H1 (cell line): Measurements from ENCODE around the gene AFG1L. TPM values are rescaled to one million over a fixed set of nuclear protein-coding genes. Genes with fewer than 3 reads are reported as not detected.

Experiments
- CHD7 ChIP-seq: fragments of 300-600 bp; sonication (generic); IDR thresholded peaks from 2 replicates; pipeline ENCODE4 v1.7.1; 2012; ENCODE audit warnings: low read length, moderate library complexity, mild to moderate bottlenecking, inconsistent platforms; ENCODE audit not compliant: insufficient replicate concordance
- CREB1 ChIP-seq: IDR thresholded peaks from 2 replicates; pipeline ENCODE4 v1.6.1; 2012; ENCODE audit warnings: inconsistent platforms
- GTF2F1 ChIP-seq: IDR thresholded peaks from 2 replicates; pipeline ENCODE4 v1.6.1; 2012; ENCODE audit warnings: low read depth, low read length, improper control_type of control experiment, borderline replicate concordance
- POLR2AphosphoS5 ChIP-seq: IDR thresholded peaks from 2 replicates; pipeline ENCODE4 v1.6.1; 2011; ENCODE audit warnings: low read depth, low read length
- TAF7 ChIP-seq: optimal IDR thresholded peaks from 2 replicates; pipeline ENCODE3; 2011; ENCODE audit warnings: low read depth, mild to moderate bottlenecking, inconsistent platforms, low read length, moderate library complexity, borderline replicate concordance
- polyA plus RNA-seq, 7 experiments: library from polyadenylated mRNA; depleted of rRNA in 3 of 7; stranded (reverse) in 5 of 7; unstranded in 2 of 7; fragments of >200 nt in 5 of 7; fragments of 200-250 nt in 2 of 7; gene quantifications; 1 replicate in 5 of 7; 2 replicates in 1 of 7; 4 replicates in 1 of 7; pipeline versions ENCODE4 v1.2.1 to v1.2.3, GENCODE V29; 2011 to 2013; ENCODE audit warnings: missing spikeins in 2 of 7, mixed read lengths in 2 of 7
- total RNA-seq: library from RNA; stranded (reverse); fragmentation: NEBNext Ultra II Directional; extraction: Animal tissue kit (Norgen Biotek cat#: 25700); gene quantifications from 2 replicates; pipeline ENCODE4 v1.2.1, GENCODE V29; 2021

AFG1L gene
- total and polyA plus RNA-seq, 2 of the 8 experiments (the other 6 are each of a cell fraction or from before 2014, with no cell fraction given) = 0.98 to 5.7 TPM

GRCh38 chr6:108406943-108407342 lies 112.1 kb downstream of the AFG1L start (continued):
- no peak for TF ChIP-seq CHD7
- no peak for TF ChIP-seq TAF7
- no peak for TF ChIP-seq CREB1
- no peak for TF ChIP-seq GTF2F1
- no peak for TF ChIP-seq POLR2AphosphoS5
